HEK293 (cell line): ENCODE data around the gene SLC22A4.

Experiments
- CTCF ChIA-PET: fragments of 350-600 bp; formaldehyde crosslinking; extraction: SDS; loops from one replicate; lab custom pipeline; 2021; ENCODE audit warnings: antibody characterized with exemption; lab: Yijun Ruan, JAX
- POLR2A ChIA-PET: fragments of 300-600 bp; formaldehyde crosslinking; extraction: SDS; loops from one replicate; lab custom pipeline; 2020; ENCODE audit warnings: antibody characterized with exemption, inconsistent platforms; lab: Yijun Ruan, JAX
- H3K27ac ChIP-seq: fragments of 200-500 bp; sonication (Bioruptor generic); 2 replicates; pipeline ENCODE4 v1.5.1; 2014; ENCODE audit warnings: low read depth, low read length, control low read depth, inconsistent platforms; ENCODE audit errors: extremely low read depth
- H3K36me3 ChIP-seq, 2 experiments: fragments of 200-500 bp in 1 of 2; sonication (Bioruptor generic) in 1 of 2; 1 replicate in 1 of 2; 2 replicates in 1 of 2; pipeline ENCODE4 v1.5.1; 2014 to 2017; ENCODE audit warnings: inconsistent platforms in 2 of 2, low read length in 2 of 2; ENCODE audit not compliant: control insufficient read depth in 2 of 2, insufficient read depth in 1 of 2
- H3K4me1 ChIP-seq: fragments of 200-500 bp; sonication (Bioruptor generic); 2 replicates; pipeline ENCODE4 v1.5.1; 2014; ENCODE audit warnings: mild to moderate bottlenecking, low read length, inconsistent platforms; ENCODE audit not compliant: control insufficient read depth, insufficient read depth
- H3K4me3 ChIP-seq: 2 replicates; pipeline ENCODE4 v1.5.1; 2011; ENCODE audit warnings: low read depth, mild to moderate bottlenecking, control low read depth, low read length, moderate library complexity
- H3K9me3 ChIP-seq: fragments of 200-500 bp; sonication (Bioruptor generic); 2 replicates; pipeline ENCODE4 v1.5.1; 2014; ENCODE audit warnings: low read depth, low read length, inconsistent platforms; ENCODE audit not compliant: control insufficient read depth, insufficient read depth
- FEZF1 ChIP-seq: fragments of 450-650 bp; formaldehyde crosslinking; IDR thresholded peaks from 2 replicates; pipeline ENCODE4 v1.5.1; 2016; ENCODE audit warnings: missing biosample characterization, missing genetic modification characterization
- GLI4 ChIP-seq: fragments of 450-650 bp; formaldehyde crosslinking; IDR thresholded peaks from 2 replicates; pipeline ENCODE4 v1.5.1; 2016; ENCODE audit warnings: missing biosample characterization, missing genetic modification characterization
- KLF7 ChIP-seq: fragments of 450-650 bp; formaldehyde crosslinking; IDR thresholded peaks from 2 replicates; pipeline ENCODE4 v1.5.1; 2016; ENCODE audit warnings: missing biosample characterization, missing genetic modification characterization, borderline replicate concordance
- MEIS1 ChIP-seq: sonication (generic); formaldehyde crosslinking; IDR thresholded peaks from 2 replicates; pipeline ENCODE4 v1.8.1; 2022; ENCODE audit warnings: missing genetic modification reagents, mild to moderate bottlenecking, borderline replicate concordance
- MZF1 ChIP-seq: fragments of 450-650 bp; formaldehyde crosslinking; IDR thresholded peaks from 2 replicates; pipeline ENCODE4 v1.5.1; 2017; ENCODE audit warnings: missing biosample characterization, missing genetic modification characterization, borderline replicate concordance
- SP7 ChIP-seq: fragments of 450-650 bp; formaldehyde crosslinking; IDR thresholded peaks from 2 replicates; pipeline ENCODE4 v1.5.1; 2016; ENCODE audit warnings: missing biosample characterization, missing genetic modification characterization
- ZBTB8A ChIP-seq: fragments of 450-650 bp; formaldehyde crosslinking; IDR thresholded peaks from 2 replicates; pipeline ENCODE4 v1.5.1; 2016; ENCODE audit warnings: missing biosample characterization, missing genetic modification characterization
- ZNF148 ChIP-seq: fragments of 450-650 bp; formaldehyde crosslinking; IDR thresholded peaks from 2 replicates; pipeline ENCODE4 v1.5.0; 2017; ENCODE audit warnings: missing biosample characterization, missing genetic modification characterization, borderline replicate concordance
- ZNF157 ChIP-seq: fragments of 450-650 bp; formaldehyde crosslinking; IDR thresholded peaks from 2 replicates; pipeline ENCODE4 v1.5.1; 2016; ENCODE audit warnings: missing biosample characterization, missing genetic modification characterization
- ZNF174 ChIP-seq: fragments of 450-650 bp; formaldehyde crosslinking; IDR thresholded peaks from 2 replicates; pipeline ENCODE4 v1.5.0; 2017; ENCODE audit warnings: missing biosample characterization, mild to moderate bottlenecking, missing genetic modification characterization
- ZNF202 ChIP-seq: fragments of 450-650 bp; formaldehyde crosslinking; IDR thresholded peaks from 2 replicates; pipeline ENCODE4 v1.5.1; 2016; ENCODE audit warnings: missing biosample characterization, missing genetic modification characterization, borderline replicate concordance
- ZNF214 ChIP-seq: fragments of 450-650 bp; formaldehyde crosslinking; IDR thresholded peaks from 2 replicates; pipeline ENCODE4 v1.5.1; 2017; ENCODE audit warnings: missing biosample characterization, mild to moderate bottlenecking, missing genetic modification characterization, borderline replicate concordance
- ZNF221 ChIP-seq: fragments of 450-650 bp; formaldehyde crosslinking; IDR thresholded peaks from 2 replicates; pipeline ENCODE4 v1.5.1; 2017; ENCODE audit warnings: missing biosample characterization, missing genetic modification characterization, borderline replicate concordance
- ZNF341 ChIP-seq: fragments of 450-650 bp; formaldehyde crosslinking; IDR thresholded peaks from 2 replicates; pipeline ENCODE4; 2016; ENCODE audit warnings: low read depth, missing biosample characterization, missing genetic modification characterization
- ZNF362 ChIP-seq: fragments of 450-650 bp; formaldehyde crosslinking; IDR thresholded peaks from 2 replicates; pipeline ENCODE4 v1.5.1; 2016; ENCODE audit warnings: missing biosample characterization, missing genetic modification characterization
- ZNF366 ChIP-seq: fragments of 450-650 bp; formaldehyde crosslinking; conservative IDR thresholded peaks from 2 replicates; pipeline ENCODE4 v1.5.1; 2016; ENCODE audit warnings: missing biosample characterization, missing genetic modification characterization
- ZNF777 ChIP-seq: fragments of 450-650 bp; formaldehyde crosslinking; IDR thresholded peaks from 2 replicates; pipeline ENCODE4 v1.5.1; 2017; ENCODE audit warnings: missing biosample characterization, missing genetic modification characterization, borderline replicate concordance
- TF ChIP-seq, protein P1 (sequence below): fragments of 450-650 bp; formaldehyde crosslinking; IDR thresholded peaks from 2 replicates; pipeline ENCODE4 v1.5.1; 2017; ENCODE audit warnings: missing biosample characterization, mild to moderate bottlenecking, missing genetic modification characterization, moderate library complexity
- TF ChIP-seq, protein P2 (sequence below): fragments of 450-650 bp; IDR thresholded peaks from 2 replicates; pipeline ENCODE4 v1.5.1; 2018; ENCODE audit warnings: missing biosample characterization, missing genetic modification characterization

The SLC22A4 gene

DNA sequence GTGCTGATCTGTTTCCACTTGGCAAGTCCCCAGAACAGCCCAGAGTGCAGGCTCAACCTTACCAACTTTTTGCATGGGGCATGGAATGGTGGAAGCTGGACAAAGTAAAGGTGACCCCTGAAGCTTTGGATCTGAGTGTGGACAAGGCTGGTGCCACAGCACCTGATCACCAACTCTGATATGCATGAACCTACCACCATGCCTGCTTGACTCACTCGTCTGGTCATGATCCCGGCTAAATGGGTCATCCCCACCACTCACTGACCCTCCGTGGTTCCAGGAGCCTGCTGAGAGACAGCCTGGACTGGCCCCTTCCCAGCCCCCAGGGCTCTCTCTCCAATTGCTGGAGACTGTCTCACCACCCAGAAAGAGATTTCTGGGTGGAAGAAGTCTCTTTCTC, 14.4 kb upstream of the SLC22A4 start (continued):
- no peak for TF ChIP-seq ZNF157
- no peak for TF ChIP-seq ZNF202 (tag by site-specific recombination)
- TF ChIP-seq ZNF341 (tag by site-specific recombination): no peak
- TF ChIP-seq, protein P1, sequence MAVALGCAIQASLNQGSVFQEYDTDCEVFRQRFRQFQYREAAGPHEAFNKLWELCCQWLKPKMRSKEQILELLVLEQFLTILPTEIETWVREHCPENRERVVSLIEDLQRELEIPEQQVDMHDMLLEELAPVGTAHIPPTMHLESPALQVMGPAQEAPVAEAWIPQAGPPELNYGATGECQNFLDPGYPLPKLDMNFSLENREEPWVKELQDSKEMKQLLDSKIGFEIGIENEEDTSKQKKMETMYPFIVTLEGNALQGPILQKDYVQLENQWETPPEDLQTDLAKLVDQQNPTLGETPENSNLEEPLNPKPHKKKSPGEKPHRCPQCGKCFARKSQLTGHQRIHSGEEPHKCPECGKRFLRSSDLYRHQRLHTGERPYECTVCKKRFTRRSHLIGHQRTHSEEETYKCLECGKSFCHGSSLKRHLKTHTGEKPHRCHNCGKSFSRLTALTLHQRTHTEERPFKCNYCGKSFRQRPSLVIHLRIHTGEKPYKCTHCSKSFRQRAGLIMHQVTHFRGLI (tag by site-specific recombination): no peak
- TF ChIP-seq ZNF174 (tag by site-specific recombination): no peak
- no peak for TF ChIP-seq MZF1

DNA sequence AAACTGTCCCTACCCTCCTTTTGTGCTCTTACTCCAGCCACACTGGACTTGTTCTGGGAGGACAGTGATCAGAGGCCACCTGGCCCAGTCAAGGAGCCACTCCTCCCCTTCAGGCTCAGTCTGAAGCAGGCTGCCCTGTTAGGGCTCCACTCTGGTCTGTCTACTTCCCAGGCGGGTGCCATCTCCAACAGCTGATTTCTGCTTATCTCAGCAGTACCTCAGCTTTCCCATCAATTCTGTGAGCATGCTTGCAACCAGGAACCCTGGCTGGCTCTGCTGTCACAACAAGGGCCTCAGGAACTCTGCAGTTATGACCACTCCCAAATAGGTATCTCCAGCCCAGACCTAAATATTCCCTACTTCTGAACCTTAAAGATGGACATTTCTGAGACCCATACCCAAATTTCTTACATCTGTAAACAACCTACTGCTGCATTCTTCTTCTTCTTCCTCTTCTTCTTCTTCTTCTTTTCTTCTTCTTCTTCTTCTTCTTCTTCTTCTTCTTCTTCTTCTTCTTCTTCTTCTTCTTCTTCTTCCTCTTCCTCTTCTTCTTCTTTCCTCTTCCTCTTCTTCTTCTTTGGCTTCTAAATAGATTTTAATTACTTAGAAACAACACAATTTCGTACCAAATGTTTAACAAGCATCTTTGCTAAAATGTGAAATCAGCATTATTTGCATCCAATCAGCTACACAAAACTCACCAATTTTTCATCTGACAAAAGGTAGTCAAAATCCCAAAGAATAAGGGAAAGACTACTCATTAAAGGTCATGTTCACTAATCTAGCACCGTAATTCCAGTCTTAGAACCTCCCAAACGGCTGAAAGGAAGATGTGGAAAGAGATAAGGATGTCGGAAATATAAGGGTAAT, 13.6 kb upstream of the SLC22A4 start:
- Histone ChIP-seq H3K4me3 (no peak overlapping the region), H3K4me1 (no peaks in the 10 kb centered on the region), H3K27ac (no peak overlapping the region), H3K9me3 (no peaks in the 10 kb centered on the region), H3K36me3 (no peaks in the 10 kb centered on the region)
- ChIA-PET POLR2A (interaction anchor here (0.7 to 1.4 kb wide), 2 partner anchors 13 to 85 kb away, joined by 7 read pairs; partner anchors contain the start of gene SLC22A4), CTCF (interaction anchor here (0.7 to 2.6 kb wide), 6 partner anchors 7 to 224 kb away, joined by 4 to 9 read pairs (median 4); no protein-coding TSS in a partner anchor)
- TF ChIP-seq, protein P2, sequence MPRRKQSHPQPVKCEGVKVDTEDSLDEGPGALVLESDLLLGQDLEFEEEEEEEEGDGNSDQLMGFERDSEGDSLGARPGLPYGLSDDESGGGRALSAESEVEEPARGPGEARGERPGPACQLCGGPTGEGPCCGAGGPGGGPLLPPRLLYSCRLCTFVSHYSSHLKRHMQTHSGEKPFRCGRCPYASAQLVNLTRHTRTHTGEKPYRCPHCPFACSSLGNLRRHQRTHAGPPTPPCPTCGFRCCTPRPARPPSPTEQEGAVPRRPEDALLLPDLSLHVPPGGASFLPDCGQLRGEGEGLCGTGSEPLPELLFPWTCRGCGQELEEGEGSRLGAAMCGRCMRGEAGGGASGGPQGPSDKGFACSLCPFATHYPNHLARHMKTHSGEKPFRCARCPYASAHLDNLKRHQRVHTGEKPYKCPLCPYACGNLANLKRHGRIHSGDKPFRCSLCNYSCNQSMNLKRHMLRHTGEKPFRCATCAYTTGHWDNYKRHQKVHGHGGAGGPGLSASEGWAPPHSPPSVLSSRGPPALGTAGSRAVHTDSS (tag by site-specific recombination): peak; percentile 85
- TF ChIP-seq ZNF366 (tag by site-specific recombination) (peak; percentile 44; the same call in 1 of the 2 replicates), ZNF221 (tag by site-specific recombination) (no peak), ZNF777 (tag by site-specific recombination) (no peak), FEZF1 (tag by site-specific recombination) (no peak)

- CTCF ChIA-PET: interaction anchor here (0.6 to 2.4 kb wide), 6 partner anchors 9 to 694 kb away, joined by 3 to 9 read pairs (median 4); partner anchors contain the start of gene SLC22A4
- Histone ChIP-seq H3K4me3 (no peak overlapping the region), H3K27ac (no peak overlapping the region), H3K4me1 (no peaks in the 10 kb centered on the region), H3K9me3 (no peaks in the 10 kb centered on the region), H3K36me3 (no peaks in the 10 kb centered on the region)
- no peak for TF ChIP-seq ZBTB8A (tag by site-specific recombination)
- TF ChIP-seq ZNF148: no peak
- no peak for TF ChIP-seq ZNF214 (tag by site-specific recombination)
- no peak for TF ChIP-seq MEIS1 (CRISPR knock-in tag)
- no peak for TF ChIP-seq SP7
- TF ChIP-seq, protein P2 (tag by site-specific recombination): no peak
- no peak for TF ChIP-seq ZNF362 (tag by site-specific recombination)
- TF ChIP-seq KLF7 (tag by site-specific recombination): no peak
- no peak for TF ChIP-seq GLI4 (tag by site-specific recombination)
- POLR2A ChIA-PET: interaction anchor here (1.4 to 1.5 kb wide), 2 partner anchors 12 kb away, joined by 5 to 7 read pairs; partner anchors contain the start of gene SLC22A4
These were observed 12.2 kb upstream of the SLC22A4 start for GRCh38 chr5:132281856-132282614.
